ENCODE measurements around the gene TMEM236.
"Not testable (repeated sequence)": the region's sequence is repeated elsewhere in the genome, so short reads cannot be mapped to it uniquely, and the experiment has no call there.

Gene TMEM236

GRCh38 chr10:17751781-17752445 lies at the start of gene TMEM236:
Gene TMEM236, plus strand, starts transcription at chr10:17752201. Its CDS starts 95 bp downstream, at chr10:17752296.
- DNase-seq = no peak

- no peak for DNase-seq
Measured at GRCh38 chr10:17703706-17704105, 48.3 kb upstream of the TMEM236 start.

GRCh38 chr10:17708821-17709220 lies 43.2 kb upstream of the TMEM236 start:
- no peak for DNase-seq

- no peak for DNase-seq
Measured at GRCh38 chr10:17709492-17709891, 42.5 kb upstream of the TMEM236 start.

GRCh38 chr10:17710181-17710580 lies 41.8 kb upstream of the TMEM236 start:
- DNase-seq = no peak

- DNase-seq = no peak
Measured at GRCh38 chr10:17712053-17712452, 39.9 kb upstream of the TMEM236 start.

- no peak for DNase-seq
Measured at GRCh38 chr10:17712717-17713471, 39.1 kb upstream of the TMEM236 start.

GRCh38 chr10:17713758-17714157 lies 38.2 kb upstream of the TMEM236 start:
- DNase-seq = no peak

- no peak for DNase-seq
Measured at GRCh38 chr10:17716161-17716560, 35.8 kb upstream of the TMEM236 start.

GRCh38 chr10:17722317-17723014 lies 29.5 kb upstream of the TMEM236 start:
- DNase-seq = not testable (repeated sequence)

- no peak for DNase-seq
Measured at GRCh38 chr10:17725703-17726102, 26.3 kb upstream of the TMEM236 start.

GRCh38 chr10:17729630-17730029 lies 22.4 kb upstream of the TMEM236 start:
- no peak for DNase-seq

GRCh38 chr10:17730667-17731066 lies 21.3 kb upstream of the TMEM236 start:
- DNase-seq = no peak

- DNase-seq = no peak
Measured at GRCh38 chr10:17731331-17732020, 20.5 kb upstream of the TMEM236 start.

GRCh38 chr10:17733620-17734019 lies 18.4 kb upstream of the TMEM236 start:
- no peak for DNase-seq

- no peak for DNase-seq
Measured at GRCh38 chr10:17734432-17735080, 17.4 kb upstream of the TMEM236 start.

GRCh38 chr10:17735166-17735941 lies 16.6 kb upstream of the TMEM236 start:
- DNase-seq = no peak

- no peak for DNase-seq
Measured at GRCh38 chr10:17736223-17736622, 15.8 kb upstream of the TMEM236 start.

GRCh38 chr10:17737027-17737965 lies 14.7 kb upstream of the TMEM236 start:
- peak; percentile 48 for DNase-seq

- no peak for DNase-seq
Measured at GRCh38 chr10:17740668-17741067, 11.3 kb upstream of the TMEM236 start.

GRCh38 chr10:17742918-17743317 lies 9.1 kb upstream of the TMEM236 start:
- peak; percentile 67 for DNase-seq

All from EL (cell line).